HG02610 (cell line): ENCODE data around the gene NTRK3.
A peak's percentile ranks its signal among the peaks of the same experiment; 100 is the strongest.

ENCODE experiments used
- ATAC-seq: cut with Tn5 transposase; IDR thresholded peaks from one replicate; pipeline ENCODE4 v1.9.1; 2021; ENCODE audit warnings: mild to moderate bottlenecking, moderate library complexity; ENCODE audit not compliant: unreplicated experiment

The NTRK3 gene

GRCh38 chr15:88188300-88188699, 68.2 kb downstream of the NTRK3 start:
- no peak for ATAC-seq

- ATAC-seq = no peak
Observed at GRCh38 chr15:88187195-88187594, 69.3 kb downstream of the NTRK3 start.

- no peak for ATAC-seq
Observed at GRCh38 chr15:88185584-88185983, 71.0 kb downstream of the NTRK3 start.

GRCh38 chr15:88181613-88182012, 74.9 kb downstream of the NTRK3 start:
- ATAC-seq = no peak

GRCh38 chr15:88179562-88179961, 77.0 kb downstream of the NTRK3 start:
- ATAC-seq = peak; percentile 89

GRCh38 chr15:88178631-88179030, 77.9 kb downstream of the NTRK3 start:
- peak; percentile 79 for ATAC-seq

- ATAC-seq = no peak
Observed at GRCh38 chr15:88177451-88177850, 79.1 kb downstream of the NTRK3 start.

- ATAC-seq = no peak
Observed at GRCh38 chr15:88174571-88174970, 82.0 kb downstream of the NTRK3 start.

- ATAC-seq = peak; percentile 51
Observed at GRCh38 chr15:88166082-88166993, 90.2 kb downstream of the NTRK3 start.

GRCh38 chr15:88161636-88162035, 94.9 kb downstream of the NTRK3 start:
- ATAC-seq = no peak

GRCh38 chr15:88155310-88155709, 101.2 kb downstream of the NTRK3 start:
- no peak for ATAC-seq

GRCh38 chr15:88152672-88153071, 103.9 kb downstream of the NTRK3 start:
- ATAC-seq = no peak

- ATAC-seq = no peak
Observed at GRCh38 chr15:88147760-88148159, 108.8 kb downstream of the NTRK3 start.

- ATAC-seq = no peak
Observed at GRCh38 chr15:88144921-88145653, 111.5 kb downstream of the NTRK3 start.

- ATAC-seq = no peak
Observed at GRCh38 chr15:88142121-88142520, 114.4 kb downstream of the NTRK3 start.

GRCh38 chr15:88141269-88141889, 115.2 kb downstream of the NTRK3 start:
- no peak for ATAC-seq

- no peak for ATAC-seq
Observed at GRCh38 chr15:88140398-88140797, 116.1 kb downstream of the NTRK3 start.

GRCh38 chr15:88139936-88140335, 116.6 kb downstream of the NTRK3 start:
- no peak for ATAC-seq

GRCh38 chr15:88133795-88134194, 122.7 kb downstream of the NTRK3 start:
- ATAC-seq = no peak

GRCh38 chr15:88132499-88132898, 124.0 kb downstream of the NTRK3 start:
- no peak for ATAC-seq

GRCh38 chr15:88131937-88132336, 124.6 kb downstream of the NTRK3 start:
- ATAC-seq = no peak

GRCh38 chr15:88127432-88127790, 129.1 kb downstream of the NTRK3 start:
- ATAC-seq = no peak
